GM06990 (cell line): ENCODE results near the gene AIP.
"Not testable (repeated sequence)": the region's sequence is repeated elsewhere in the genome, so short reads cannot be mapped to it uniquely, and the experiment has no call there.

Experiments used
- DNase-seq: peaks from one replicate; pipeline ENCODE4 v3.0.0-alpha.2; 2011; ENCODE audit not compliant: insufficient read length; ENCODE audit errors: extremely low read depth
- H3K27me3 ChIP-seq: replicated peaks from 2 replicates; pipeline ENCODE4 v1.6.0; 2011; ENCODE audit warnings: low read length; ENCODE audit not compliant: control insufficient read depth, insufficient read depth
- H3K36me3 ChIP-seq: 2 replicates; pipeline ENCODE4 v1.5.1; 2011; ENCODE audit warnings: low read length; ENCODE audit not compliant: control insufficient read depth, insufficient read depth
- H3K4me3 ChIP-seq: replicated peaks from 2 replicates; pipeline ENCODE4 v1.5.1; 2011; ENCODE audit warnings: low read depth, mild to moderate bottlenecking, control low read depth, low read length
- CTCF ChIP-seq: IDR thresholded peaks from 2 replicates; pipeline ENCODE4 v1.5.1; 2011; ENCODE audit warnings: low read length, control low read depth, mild to moderate bottlenecking, inconsistent platforms; ENCODE audit not compliant: insufficient read depth, poor library complexity, severe bottlenecking

Gene AIP

GRCh38 chr11:67463186-67463585 lies 19.6 kb upstream of the AIP start:
- no peak overlapping the region for H3K4me3 ChIP-seq
- H3K36me3 ChIP-seq, result no peaks in the 10 kb centered on the region; the same call in none of the 2 replicates
- no peaks in the 10 kb centered on the region for H3K27me3 ChIP-seq
- no peak for DNase-seq
- no peak for TF ChIP-seq CTCF

GRCh38 chr11:67463680-67464410 lies 19.0 kb upstream of the AIP start:
- TF ChIP-seq CTCF, result no peak
- H3K4me3 ChIP-seq, result peak overlapping the region; percentile 50
- DNase-seq, result no peak

GRCh38 chr11:67464411-67465188 lies 18.2 kb upstream of the AIP start:
- no peak for TF ChIP-seq CTCF
- H3K4me3 ChIP-seq, result peak overlapping the region; percentile 93
- DNase-seq, result peak; percentile 92
- H3K27me3 ChIP-seq, result no peaks in the 10 kb centered on the region
- no peaks in the 10 kb centered on the region; the same call in none of the 2 replicates for H3K36me3 ChIP-seq

More at GRCh38 chr11:67463680-67464410, 19.0 kb upstream of the AIP start:
- H3K36me3 ChIP-seq, result no peaks in the 10 kb centered on the region; the same call in none of the 2 replicates
- no peaks in the 10 kb centered on the region for H3K27me3 ChIP-seq

GRCh38 chr11:67465189-67465510 lies 17.7 kb upstream of the AIP start:
- Histone ChIP-seq H3K27me3 (no peaks in the 10 kb centered on the region), H3K36me3 (no peaks in the 10 kb centered on the region; the same call in none of the 2 replicates), H3K4me3 (peak overlapping the region; percentile 93)
- DNase-seq, result no peak
- no peak for TF ChIP-seq CTCF

GRCh38 chr11:67465530-67465929 lies 17.3 kb upstream of the AIP start:
- not testable (repeated sequence) for DNase-seq, H3K36me3 ChIP-seq, H3K27me3 ChIP-seq
- H3K4me3 ChIP-seq, result peak overlapping the region; percentile 93

- no peaks in the 10 kb centered on the region for H3K27me3 ChIP-seq
- TF ChIP-seq CTCF, result no peak
- H3K36me3 ChIP-seq, result no peaks in the 10 kb centered on the region; the same call in none of the 2 replicates
- no peak overlapping the region for H3K4me3 ChIP-seq
- no peak for DNase-seq
These were observed 16.5 kb upstream of the AIP start for GRCh38 chr11:67466367-67466766.
